Parathyroid adenoma (tissue), 2 donors: ENCODE data around the gene FBXL15.

Source experiments
- H2AFZ ChIP-seq: fragments of 300-600 bp; sonication (generic); one replicate; pipeline ENCODE4 v1.7.0; 2017; ENCODE audit warnings: antibody characterized with exemption, mild to moderate bottlenecking
- H3K27ac ChIP-seq: fragments of 300-600 bp; sonication (generic); one replicate; pipeline ENCODE4 v1.7.0; 2017
- H3K27me3 ChIP-seq: fragments of 300-600 bp; sonication (generic); one replicate; pipeline ENCODE4 v1.7.0; 2017; ENCODE audit warnings: low read length; ENCODE audit not compliant: control insufficient read depth, insufficient read depth
- H3K36me3 ChIP-seq: fragments of 300-600 bp; sonication (generic); one replicate; pipeline ENCODE4 v1.7.0; 2017; ENCODE audit warnings: low read length; ENCODE audit not compliant: control insufficient read depth, insufficient read depth
- H3K4me1 ChIP-seq: fragments of 300-600 bp; sonication (generic); one replicate; pipeline ENCODE4 v1.7.0; 2017; ENCODE audit warnings: control low read depth
- H3K4me2 ChIP-seq: fragments of 300-600 bp; sonication (generic); one replicate; pipeline ENCODE4 v1.7.0; 2017; ENCODE audit warnings: low read length
- H3K4me3 ChIP-seq: fragments of 300-600 bp; sonication (generic); one replicate; pipeline ENCODE4 v1.7.0; 2017; ENCODE audit warnings: low read depth, low read length
- H3K79me2 ChIP-seq: fragments of 300-600 bp; sonication (generic); one replicate; pipeline ENCODE4 v1.7.0; 2017; ENCODE audit warnings: control low read depth
- H3K9ac ChIP-seq: fragments of 300-600 bp; sonication (generic); one replicate; pipeline ENCODE4 v1.7.0; 2017; ENCODE audit warnings: mild to moderate bottlenecking
- H3K9me3 ChIP-seq: fragments of 300-600 bp; sonication (generic); one replicate; pipeline ENCODE4 v1.7.0; 2017; ENCODE audit warnings: low read length; ENCODE audit not compliant: control insufficient read depth
- CTCF ChIP-seq: fragments of 300-600 bp; sonication (generic); IDR thresholded peaks from one replicate; pipeline ENCODE4 v1.7.0; 2017; ENCODE audit warnings: antibody characterized with exemption, mild to moderate bottlenecking
- donor health status: primary hyperparathyroidism.

Gene FBXL15

DNA sequence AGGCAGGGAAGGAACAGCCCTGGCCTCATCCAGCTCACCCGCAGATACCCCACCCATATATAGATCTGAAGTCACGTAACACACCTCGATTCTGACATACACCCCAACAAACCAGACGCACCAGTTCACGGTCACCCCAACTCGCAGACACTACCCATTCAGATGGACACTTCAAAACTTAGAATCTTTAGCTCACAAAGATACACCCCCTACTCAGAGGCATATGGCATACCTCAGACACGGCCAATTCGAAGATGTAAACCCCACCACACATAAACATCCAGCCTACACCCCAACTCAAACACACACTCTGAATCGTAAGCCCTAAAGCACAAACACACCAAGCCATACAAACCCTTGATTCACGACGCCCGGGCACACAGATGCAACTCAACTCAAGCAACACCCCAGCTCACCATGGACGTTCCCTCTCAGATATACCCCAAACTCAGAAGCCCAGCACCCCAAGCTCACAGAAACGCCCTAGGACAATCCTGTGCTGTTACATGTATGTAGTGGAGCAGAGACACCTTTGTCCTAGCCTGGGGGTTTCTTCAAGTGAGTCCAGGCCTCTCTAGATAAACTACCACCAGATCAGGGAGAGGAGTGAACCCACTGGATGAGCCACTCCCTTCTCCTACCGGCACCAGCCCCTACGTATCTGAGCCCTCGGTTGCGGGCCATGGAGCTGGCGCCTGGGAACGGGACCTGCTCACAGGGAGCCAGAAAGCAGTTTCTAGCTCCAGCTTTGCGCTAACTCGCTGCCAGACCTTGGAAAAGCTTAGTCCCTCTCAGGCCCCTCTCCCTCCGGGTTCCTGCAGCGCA is 10.8 kb upstream of the FBXL15 start:
- H3K36me3 ChIP-seq = no peaks in the 10 kb centered on the region
- no peak overlapping the region for H3K9ac ChIP-seq
- H3K9me3 ChIP-seq = no peaks in the 10 kb centered on the region
- peak overlapping the region; percentile 51 for H3K4me2 ChIP-seq
- H2AFZ ChIP-seq = peak overlapping the region; percentile 70
- H3K4me1 ChIP-seq = peaks cover 12% of the 10 kb centered on the region
- no peaks in the 10 kb centered on the region for H3K27me3 ChIP-seq
- no peak for TF ChIP-seq CTCF
- H3K79me2 ChIP-seq = no peaks in the 10 kb centered on the region
- H3K4me3 ChIP-seq = no peak overlapping the region
- H3K27ac ChIP-seq = peak overlapping the region; percentile 43

DNA sequence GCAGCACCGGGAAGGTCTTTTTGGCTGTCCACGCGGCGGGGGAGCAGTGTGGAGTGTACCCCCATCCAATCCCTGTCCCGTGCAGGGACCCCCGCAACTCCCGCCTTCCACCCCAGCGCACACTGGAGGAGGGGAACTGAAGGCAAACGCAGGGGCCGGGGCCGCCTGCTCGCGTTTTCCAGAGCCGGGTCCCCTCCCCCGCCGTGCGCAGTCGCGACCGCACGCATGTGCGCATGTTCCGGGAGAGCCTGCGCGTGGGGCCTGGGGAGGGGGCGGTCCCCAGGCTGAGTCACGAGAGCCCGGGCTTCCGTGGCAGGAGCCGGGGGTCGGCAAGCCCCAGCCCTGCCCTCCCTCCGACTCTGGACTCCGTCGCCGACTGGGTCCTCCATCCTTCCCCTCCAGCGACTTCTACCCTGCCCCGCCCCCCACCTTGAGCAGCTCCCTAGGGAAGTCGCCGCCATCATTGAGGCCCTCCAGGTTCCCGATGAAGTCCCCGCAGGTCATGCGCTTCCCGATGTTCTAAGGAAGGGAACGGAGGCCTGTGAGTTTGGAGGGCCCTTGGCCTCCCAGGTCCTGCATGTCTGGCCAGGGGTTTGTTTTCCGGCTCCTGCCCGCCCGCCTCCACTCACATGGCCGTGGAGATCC is 10.1 kb upstream of the FBXL15 start:
- peak overlapping the region; percentile 43 for H3K27ac ChIP-seq

GRCh38 chr10:102411341-102412255 is 9.0 kb upstream of the FBXL15 start:
- H3K9me3 ChIP-seq = no peaks in the 10 kb centered on the region
- no peak overlapping the region for H3K9ac ChIP-seq
- no peak overlapping the region for H3K27ac ChIP-seq
- TF ChIP-seq CTCF = no peak
- H3K4me2 ChIP-seq = no peak overlapping the region
- peaks cover 12% of the 10 kb centered on the region for H3K4me1 ChIP-seq
- no peak overlapping the region for H3K4me3 ChIP-seq
- H3K79me2 ChIP-seq = no peaks in the 10 kb centered on the region
- no peaks in the 10 kb centered on the region for H3K36me3 ChIP-seq
- H2AFZ ChIP-seq = no peak overlapping the region
- H3K27me3 ChIP-seq = no peaks in the 10 kb centered on the region

More for the DNA sequence above, 10.1 kb upstream of the FBXL15 start:
- H3K9ac ChIP-seq = no peak overlapping the region
- H3K27me3 ChIP-seq = no peaks in the 10 kb centered on the region
- no peaks in the 10 kb centered on the region for H3K36me3 ChIP-seq
- peaks cover 12% of the 10 kb centered on the region for H3K4me1 ChIP-seq
- peak overlapping the region; percentile 70 for H2AFZ ChIP-seq
- no peak overlapping the region for H3K4me2 ChIP-seq
- no peaks in the 10 kb centered on the region for H3K9me3 ChIP-seq
- no peak for TF ChIP-seq CTCF
- H3K79me2 ChIP-seq = no peaks in the 10 kb centered on the region
- no peak overlapping the region for H3K4me3 ChIP-seq

- TF ChIP-seq CTCF = no peak
- no peaks in the 10 kb centered on the region for H3K27me3 ChIP-seq
Observed at GRCh38 chr10:102412293-102412692, 8.3 kb upstream of the FBXL15 start.

More at GRCh38 chr10:102412293-102412692, 8.3 kb upstream of the FBXL15 start:
- H3K4me3 ChIP-seq = no peak overlapping the region
- H2AFZ ChIP-seq = no peak overlapping the region
- H3K9me3 ChIP-seq = no peaks in the 10 kb centered on the region
- no peaks in the 10 kb centered on the region for H3K36me3 ChIP-seq
- no peak overlapping the region for H3K9ac ChIP-seq
- H3K27ac ChIP-seq = no peak overlapping the region
- no peak overlapping the region for H3K4me2 ChIP-seq
- peaks cover 12% of the 10 kb centered on the region for H3K4me1 ChIP-seq
- H3K79me2 ChIP-seq = no peaks in the 10 kb centered on the region
